Left kidney (tissue), 2 donors: ENCODE results near the gene WNT5B. TPM values are rescaled to one million over a fixed set of nuclear protein-coding genes. Genes with fewer than 3 reads are reported as not detected.
A peak's percentile ranks its signal among the peaks of the same experiment; 100 is the strongest.
"Not testable (repeated sequence)": the region's sequence is repeated elsewhere in the genome, so short reads cannot be mapped to it uniquely, and the experiment has no call there.

Experiments used
- DNase-seq: peaks from one replicate; pipeline ENCODE4 v3.0.0-alpha.2; 2013
- polyA plus RNA-seq: library from polyadenylated mRNA; unstranded; fragments of 120-200 nt; gene quantifications from one replicate; pipeline ENCODE4 v1.2.1, GENCODE V29; 2013; ENCODE audit not compliant: insufficient read length

The WNT5B gene
- polyA plus RNA-seq, 1 donor = 5.5 TPM

GRCh38 chr12:1691123-1692007 lies 62.3 kb downstream of the WNT5B start:
- DNase-seq = peak; percentile 59

- DNase-seq = no peak
Observed at GRCh38 chr12:1692226-1692625, 63.2 kb downstream of the WNT5B start.

GRCh38 chr12:1692895-1693610 lies 64.0 kb downstream of the WNT5B start:
- no peak for DNase-seq

- not testable (repeated sequence) for DNase-seq
Observed at GRCh38 chr12:1695097-1695496, 66.1 kb downstream of the WNT5B start.

GRCh38 chr12:1695886-1696670 lies 67.0 kb downstream of the WNT5B start:
- no peak for DNase-seq

GRCh38 chr12:1696800-1697199 lies 67.8 kb downstream of the WNT5B start:
- no peak for DNase-seq

Other genes with a start within 250 kb of the WNT5B start
- 9.9 TPM for gene FBXL14, start 34.6 kb upstream of the WNT5B start, polyA plus RNA-seq
- gene ADIPOR2, start 61.8 kb downstream of the WNT5B start, polyA plus RNA-seq = 49.2 TPM
- 0.62 TPM for gene LRTM2, start 191.3 kb downstream of the WNT5B start, polyA plus RNA-seq